A673 (cell line): ENCODE results near the gene NPSR1.

Source experiments
- EZH2 ChIP-seq: fragments of 200-600 bp; sonication (generic); IDR thresholded peaks from 2 replicates; pipeline ENCODE4 v1.6.1; 2017; ENCODE audit warnings: borderline replicate concordance, low read depth, mild to moderate bottlenecking, mixed read lengths, antibody characterized with exemption, low read length; ENCODE audit not compliant: poor library complexity, severe bottlenecking
- TF ChIP-seq, protein P1 (sequence below): fragments of 300-800, 200-600 bp; sonication (generic); conservative IDR thresholded peaks from 2 replicates; pipeline ENCODE4 v1.5.1; 2017; ENCODE audit warnings: low read depth, mild to moderate bottlenecking, antibody characterized with exemption, low read length, moderate library complexity, mixed read lengths

DNA sequence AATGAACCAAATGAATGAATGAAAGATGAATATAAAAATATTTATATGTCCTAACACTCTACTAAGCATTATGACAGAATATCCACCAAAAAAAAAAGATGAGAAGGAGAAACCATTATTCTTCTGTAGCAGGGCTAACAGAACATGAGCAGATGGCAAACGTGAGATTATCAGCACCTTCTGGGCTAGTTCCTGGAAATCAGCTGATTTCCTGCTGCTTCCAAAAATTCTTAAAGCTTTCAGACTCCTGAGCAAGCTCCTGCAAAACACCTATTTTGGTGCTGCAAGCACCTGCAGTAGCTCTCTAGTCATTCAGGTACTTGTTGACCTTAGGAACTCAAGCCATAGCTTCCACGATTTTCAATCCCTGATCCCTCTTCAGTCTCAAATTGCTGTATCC is 51.8 kb downstream of the NPSR1 start:
- no peak for TF ChIP-seq EZH2
- TF ChIP-seq, protein P1, sequence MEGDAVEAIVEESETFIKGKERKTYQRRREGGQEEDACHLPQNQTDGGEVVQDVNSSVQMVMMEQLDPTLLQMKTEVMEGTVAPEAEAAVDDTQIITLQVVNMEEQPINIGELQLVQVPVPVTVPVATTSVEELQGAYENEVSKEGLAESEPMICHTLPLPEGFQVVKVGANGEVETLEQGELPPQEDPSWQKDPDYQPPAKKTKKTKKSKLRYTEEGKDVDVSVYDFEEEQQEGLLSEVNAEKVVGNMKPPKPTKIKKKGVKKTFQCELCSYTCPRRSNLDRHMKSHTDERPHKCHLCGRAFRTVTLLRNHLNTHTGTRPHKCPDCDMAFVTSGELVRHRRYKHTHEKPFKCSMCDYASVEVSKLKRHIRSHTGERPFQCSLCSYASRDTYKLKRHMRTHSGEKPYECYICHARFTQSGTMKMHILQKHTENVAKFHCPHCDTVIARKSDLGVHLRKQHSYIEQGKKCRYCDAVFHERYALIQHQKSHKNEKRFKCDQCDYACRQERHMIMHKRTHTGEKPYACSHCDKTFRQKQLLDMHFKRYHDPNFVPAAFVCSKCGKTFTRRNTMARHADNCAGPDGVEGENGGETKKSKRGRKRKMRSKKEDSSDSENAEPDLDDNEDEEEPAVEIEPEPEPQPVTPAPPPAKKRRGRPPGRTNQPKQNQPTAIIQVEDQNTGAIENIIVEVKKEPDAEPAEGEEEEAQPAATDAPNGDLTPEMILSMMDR = no peak
